HuH-7.5 (cell line): ENCODE measurements around the gene IGSF9B.

Source experiments
- DNase-seq: peaks from one replicate; pipeline ENCODE4 v3.0.0; 2011; ENCODE audit warnings: low spot score

The IGSF9B gene

DNA sequence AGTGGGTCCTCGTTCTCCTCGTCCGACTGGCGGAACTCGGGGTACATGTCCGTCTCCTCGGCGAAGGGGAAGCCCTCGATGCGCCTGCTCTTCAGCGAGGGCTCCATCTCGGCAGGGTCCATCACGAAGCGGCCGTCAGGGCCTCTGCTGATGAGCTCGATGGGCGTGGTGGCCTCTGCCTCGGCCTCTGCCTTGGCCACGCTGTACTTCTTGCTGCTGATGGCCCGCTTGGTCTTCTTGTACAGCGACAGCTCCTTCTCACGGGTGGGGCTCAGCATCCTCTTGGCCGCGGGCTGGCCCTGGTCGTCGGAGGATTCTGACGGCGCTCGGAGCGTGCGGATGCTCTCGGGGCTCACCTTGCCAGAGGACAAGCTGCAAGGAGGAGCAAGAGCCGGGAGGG, 35.7 kb downstream of the IGSF9B start:
- no peak for DNase-seq

DNA sequence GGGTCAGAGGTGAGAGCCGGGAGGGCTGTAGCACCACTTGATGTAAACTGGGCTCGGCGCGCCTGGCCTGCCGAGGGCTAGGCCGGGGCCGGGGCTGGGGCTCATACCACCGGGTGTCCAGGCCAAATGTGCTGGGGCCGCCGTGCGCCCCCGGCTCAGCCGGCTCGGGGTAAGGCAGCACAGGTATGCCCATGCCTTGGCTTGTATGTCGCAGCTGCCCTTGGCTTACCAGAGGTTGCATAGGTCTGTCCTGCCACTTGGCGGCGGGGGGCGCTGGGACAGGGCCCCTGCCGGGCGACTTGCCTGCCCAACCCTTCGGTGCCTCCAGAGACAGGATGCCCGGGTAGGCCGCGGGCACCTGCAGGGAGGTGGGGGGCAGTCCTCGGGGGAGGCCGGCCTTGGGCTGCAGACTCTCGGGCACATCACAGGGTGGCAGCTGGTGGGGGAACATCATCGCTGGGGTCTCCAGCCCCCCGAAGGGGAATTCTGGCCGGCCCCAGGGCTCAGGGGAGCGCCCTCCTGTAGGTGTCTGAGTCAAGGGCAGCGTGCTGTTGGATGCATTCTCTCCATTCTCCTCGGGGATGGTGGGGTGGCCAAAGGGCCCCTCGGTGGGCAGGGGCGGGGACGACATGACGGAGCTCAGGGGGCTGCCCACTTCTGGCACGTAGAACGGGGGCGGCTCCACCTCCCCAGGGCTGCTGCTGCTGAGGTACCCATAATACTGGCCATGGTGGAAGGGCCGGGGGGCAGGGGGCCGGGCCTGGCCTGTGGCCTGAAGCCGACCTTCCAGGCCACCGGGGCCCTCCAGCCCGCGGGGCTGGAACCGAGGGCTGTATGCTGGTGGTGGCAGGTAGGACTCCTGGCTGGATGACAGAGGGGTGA, 36.4 kb downstream of the IGSF9B start:
- DNase-seq, result no peak

DNA sequence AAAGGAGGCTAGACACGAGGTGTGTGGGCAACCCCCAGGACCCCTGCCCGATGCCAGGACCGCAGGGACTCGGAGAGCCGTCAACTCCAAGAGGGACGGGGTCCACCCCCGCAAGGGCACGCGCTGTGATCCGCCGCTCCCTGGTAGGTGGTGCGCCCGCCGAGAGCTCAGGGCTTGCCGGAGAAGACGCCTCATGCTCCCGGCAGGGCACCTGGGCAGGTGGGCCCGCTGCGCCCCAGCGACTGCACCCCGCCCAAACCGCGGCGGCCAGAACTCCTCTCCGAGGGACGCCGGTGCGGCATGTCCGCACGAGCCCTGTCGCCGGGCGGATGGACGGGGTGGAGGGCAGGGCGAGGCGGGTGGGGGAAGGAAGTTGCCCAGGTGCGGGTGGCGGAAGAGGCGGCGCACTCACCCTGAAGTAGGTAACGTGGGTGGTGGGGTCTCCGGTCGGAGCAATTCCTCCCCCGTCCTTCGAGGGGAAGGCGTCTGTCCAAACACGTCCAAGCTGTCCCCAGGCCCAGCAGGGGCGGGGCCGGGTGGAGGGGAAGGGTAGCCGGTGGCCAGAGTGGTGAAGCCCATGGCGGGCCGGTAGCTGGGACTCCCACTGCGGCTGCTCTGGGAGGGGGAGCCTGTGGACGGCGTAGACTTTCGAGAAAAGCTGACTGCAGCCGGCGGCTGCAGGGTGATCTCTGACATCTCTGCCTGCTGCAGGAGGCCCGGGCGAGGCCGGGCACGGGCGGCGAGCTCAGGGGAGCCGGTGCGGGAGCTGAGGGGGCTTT, 37.2 kb downstream of the IGSF9B start:
- DNase-seq, result no peak

DNA sequence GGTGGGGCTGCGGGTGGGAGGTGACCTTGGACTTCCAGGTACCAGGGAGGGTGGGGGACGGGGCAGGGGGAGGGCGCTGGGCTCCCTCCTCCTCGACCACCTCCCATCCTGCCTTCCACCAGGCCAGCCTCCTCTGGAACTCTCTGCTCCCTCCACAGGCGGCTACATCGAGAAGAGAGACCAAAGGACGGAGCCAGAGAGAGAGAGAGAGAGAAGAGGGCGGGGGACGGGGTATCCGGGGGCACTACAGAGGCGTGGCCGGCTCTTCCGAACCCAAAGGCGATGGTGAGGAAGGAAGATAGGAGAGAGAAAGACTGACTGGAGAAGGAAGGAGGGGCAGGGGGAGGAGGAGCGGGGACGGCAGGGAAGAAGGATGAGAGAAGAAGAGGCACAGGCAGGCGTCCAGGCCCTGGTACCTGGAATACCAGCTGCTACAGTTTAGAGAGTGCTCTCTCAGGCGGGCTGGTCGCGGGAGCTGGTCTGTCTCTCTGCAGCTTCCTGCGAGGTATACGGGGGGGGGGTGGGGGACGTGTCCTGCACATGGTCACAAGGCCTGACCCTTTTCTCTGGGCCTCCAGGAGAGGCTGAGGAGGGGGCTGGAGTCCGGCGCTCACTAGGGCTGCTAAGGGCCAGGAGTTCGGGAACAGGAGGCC, 38.0 kb downstream of the IGSF9B start:
- no peak for DNase-seq

DNA sequence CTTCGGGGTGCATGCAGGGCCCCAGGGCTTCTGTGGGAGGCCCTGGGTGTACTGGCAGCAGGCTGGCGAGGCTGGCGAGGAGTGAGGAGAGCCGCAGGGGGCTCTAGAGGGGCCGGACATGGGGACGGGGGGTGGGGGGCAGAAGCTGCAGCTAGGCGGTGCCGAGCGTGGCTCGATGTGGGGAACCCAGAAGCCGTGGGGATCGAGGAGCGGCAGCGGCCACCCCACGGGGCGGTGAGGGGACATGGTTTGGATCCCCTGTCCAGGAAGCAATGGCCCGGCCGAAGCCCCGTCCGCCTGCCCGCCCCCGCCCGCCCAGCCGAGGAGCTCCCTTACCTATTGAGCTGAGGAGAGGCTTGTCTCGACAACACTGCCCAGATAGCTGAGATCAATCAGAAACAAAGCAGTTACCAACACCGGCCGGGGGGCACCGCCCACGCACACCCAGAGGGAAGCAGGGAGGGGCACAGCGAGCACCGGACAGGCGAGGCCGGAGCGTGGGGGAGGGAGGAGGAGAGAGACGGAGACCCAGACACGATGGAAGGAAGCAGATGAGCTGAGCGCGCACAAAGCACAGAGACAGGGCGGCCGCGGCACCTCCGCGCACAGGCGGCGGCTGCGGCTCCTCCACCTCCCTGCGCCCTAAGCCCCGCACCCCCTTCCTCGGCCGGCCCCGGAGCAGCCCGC, 38.7 kb downstream of the IGSF9B start:
- DNase-seq, result no peak

DNA sequence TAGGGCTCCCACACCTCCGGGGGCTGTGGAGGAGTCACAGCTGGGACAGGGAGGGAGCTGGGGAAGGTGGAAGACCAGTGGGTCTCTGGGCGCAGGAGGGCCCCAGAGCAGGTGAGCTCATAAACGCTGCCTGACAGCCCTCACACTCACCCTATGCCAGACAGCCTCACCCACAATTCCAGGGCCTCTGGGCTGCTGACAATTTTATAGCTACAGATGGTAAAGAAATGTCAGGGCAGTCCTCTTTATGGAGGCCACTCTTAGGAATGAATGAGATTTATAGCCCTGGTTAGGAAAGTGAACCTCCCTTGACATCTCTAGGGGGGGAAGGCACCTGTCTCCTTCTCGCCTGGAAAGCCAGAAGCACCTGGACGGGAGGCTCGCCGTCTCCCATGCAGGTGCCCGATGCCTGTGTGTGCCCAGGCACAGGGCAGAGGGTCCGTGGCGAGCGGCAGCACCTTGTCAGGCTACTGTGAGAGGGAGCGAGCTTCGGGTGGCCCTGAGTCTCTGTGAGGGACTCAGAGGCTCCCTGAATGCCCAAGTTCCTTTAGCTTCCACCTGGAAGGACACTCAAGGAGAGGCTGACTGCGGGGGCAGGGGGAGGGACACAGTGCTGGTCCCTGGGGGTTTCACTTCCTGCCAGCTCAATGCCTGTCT, 39.9 kb downstream of the IGSF9B start:
- no peak for DNase-seq

DNA sequence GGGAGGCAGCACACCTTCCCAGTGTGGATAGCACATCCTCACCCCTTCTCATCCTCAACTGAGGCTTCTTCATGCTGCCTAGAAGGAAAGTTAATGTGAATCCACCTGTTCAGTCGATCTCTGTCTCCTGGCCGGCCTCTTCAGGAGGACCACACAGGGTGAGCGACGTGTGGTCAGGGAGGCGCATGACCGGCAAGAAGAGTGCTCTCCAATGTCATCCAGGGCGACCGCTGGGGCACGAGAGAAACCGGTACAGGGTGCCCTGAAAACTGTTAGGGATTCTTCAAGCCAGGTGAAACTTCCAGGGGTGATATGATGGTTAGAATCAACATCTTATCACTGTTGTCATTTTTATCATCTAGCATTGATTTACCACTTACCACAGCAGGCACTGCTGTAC, 43.0 kb downstream of the IGSF9B start:
- no peak for DNase-seq

DNA sequence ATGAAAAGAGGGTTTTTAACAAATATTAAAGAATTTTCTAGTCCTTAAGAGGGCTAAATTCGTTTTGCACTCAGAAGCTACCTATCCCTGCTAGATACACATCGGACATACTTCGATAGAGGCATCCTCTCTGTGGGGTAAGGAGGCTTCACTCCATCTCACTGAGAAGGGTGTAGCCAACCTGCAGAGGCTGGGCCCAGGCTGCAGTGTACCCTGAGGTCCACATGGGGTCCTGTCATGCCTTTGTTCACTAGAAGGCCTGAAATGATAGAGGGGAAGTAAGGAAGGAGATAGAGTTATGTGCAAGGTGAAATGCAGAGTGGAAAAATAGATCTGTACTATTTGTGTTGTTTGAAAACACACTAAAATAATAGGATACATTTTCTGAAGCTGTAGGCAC, 45.6 kb downstream of the IGSF9B start:
- DNase-seq, result no peak

DNA sequence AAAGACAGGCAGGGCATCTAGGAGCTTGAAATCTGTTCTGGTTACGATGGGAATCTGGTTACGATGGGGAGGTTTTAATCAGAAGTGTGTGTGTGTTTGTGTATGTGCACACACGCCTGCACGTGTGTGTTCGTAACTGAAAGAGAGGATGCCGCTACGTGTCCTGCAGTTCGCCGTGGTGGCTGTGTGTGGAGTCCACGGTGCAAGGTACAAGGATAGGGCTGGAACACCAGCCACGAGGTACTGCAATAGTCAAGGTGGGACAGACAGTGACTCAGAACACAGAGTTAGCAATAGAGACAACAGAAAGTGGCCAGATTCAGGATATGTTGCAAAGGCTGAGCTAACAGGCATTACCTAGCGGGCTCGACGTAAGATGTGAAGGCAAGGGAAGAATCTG, 46.7 kb downstream of the IGSF9B start:
- DNase-seq, result no peak

DNA sequence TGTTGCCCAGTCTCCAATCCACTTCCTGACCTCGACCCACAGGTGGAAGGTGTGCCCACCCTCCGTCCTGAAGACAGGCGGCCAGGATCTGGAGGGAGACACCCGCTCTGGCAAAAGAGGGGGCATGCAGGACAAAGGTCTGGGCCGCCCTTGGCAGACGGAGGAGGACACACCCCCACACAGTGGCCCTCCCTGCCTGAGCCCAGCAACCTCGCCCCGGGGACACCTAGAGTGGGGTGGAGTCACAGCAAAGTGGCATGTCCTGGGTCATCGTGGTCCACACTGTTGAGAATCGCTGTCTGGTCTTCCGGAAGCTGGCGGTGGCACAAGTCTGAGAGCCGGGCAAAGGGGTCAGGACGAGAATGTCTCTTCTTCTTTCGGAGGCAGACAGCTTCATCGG, 47.9 kb downstream of the IGSF9B start:
- no peak for DNase-seq

DNA sequence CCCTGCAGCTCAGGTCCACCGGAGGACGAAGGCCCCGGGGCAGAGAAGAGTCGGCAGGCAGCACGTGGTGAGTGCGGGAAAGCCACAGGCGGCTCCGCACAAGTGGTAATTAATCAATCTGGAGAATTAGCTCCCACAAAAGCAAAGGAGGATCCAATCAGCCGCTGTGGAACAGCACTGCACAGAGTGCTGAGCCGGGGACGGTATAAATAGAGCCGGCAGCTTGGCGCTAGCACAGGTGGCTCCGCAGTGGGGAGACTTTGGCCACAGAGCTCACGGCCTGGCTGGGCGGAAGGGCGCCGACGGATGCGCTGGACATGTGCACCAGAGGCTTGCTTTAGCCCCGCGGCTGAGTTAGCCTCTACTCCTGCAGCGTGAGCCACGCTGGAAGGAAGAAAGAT, 48.9 kb downstream of the IGSF9B start:
- DNase-seq, result no peak

DNA sequence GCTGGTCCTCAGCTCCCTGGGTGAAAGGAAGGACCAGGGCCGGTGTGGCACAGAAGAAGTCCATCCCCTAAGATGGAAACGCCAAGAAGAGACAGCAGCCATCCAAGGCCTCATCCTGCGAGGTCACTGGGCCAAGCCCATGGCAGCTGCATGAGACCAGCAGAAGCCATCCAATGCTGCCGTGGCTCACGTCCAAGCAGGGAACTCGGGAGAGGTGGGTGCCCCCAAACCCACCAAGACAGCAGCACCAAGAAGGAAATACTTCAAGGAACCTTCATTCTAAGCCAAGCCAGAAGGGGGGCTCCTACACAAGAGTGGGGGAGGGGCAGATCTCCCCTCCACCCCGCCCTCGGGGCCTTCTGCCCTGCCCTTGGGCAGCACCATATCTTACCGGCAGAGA, 49.6 kb downstream of the IGSF9B start:
- no peak for DNase-seq

DNA sequence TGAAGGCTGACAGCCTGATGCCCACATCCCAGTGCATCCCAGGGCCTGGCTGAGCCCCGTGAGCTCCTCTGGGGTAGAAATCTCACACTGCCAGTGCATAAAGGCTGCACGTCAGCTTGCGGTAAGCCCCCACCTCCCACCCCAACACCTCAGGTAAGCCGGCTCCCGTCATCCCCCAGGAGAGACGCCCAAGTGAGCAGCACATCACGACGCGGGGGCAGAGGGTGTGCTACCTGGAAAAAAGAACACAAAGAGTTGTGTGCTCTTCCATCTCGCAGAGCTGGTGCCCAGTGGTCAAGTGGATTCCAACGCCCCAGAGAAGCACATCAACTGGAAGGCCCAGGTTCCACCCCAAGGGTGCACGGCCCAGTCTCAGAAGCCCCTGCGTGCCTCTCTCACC, 50.0 kb downstream of the IGSF9B start:
- no peak for DNase-seq

DNA sequence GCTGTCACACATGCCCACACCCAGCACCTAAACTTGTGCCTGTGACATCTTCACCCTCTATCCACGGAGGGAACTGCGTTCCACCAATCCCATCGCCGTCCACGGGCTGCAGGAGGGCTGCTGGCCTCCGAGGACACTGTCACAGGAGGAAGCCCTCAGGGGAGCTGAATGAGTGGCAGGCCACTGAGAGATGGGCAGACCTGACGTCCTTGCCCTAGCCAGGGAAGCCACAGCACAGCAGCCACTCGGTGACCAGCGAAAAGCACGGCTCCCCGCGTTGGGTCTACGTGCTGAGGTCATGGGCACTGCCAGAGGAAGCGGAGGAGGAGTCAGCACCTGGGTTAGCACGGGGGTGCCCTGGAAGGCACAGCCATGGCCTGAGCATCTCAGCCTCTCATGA, 50.5 kb downstream of the IGSF9B start:
- no peak for DNase-seq

DNA sequence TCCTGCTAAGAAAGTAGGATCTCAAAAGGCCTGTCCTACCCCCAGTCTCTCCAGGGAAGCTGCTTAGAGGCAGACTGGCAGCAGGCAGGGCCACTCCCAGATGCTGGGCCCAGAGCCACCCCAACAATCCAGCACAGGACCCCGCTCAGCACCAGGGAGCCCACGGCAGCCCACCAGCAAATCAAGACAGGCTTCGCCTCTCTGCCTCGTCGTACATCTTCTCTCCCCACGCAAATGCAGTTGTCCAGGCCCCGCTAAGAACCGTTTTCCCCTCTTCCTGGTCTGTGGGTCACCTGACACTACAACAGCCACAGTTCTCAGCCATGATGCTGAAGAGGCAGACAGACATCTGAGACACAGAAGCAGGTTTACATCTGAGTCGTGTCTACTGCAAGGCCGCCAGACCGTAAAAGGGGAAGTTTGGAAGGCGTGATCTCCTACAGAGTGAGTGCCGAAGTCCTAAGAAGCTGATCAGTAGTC, 51.1 kb downstream of the IGSF9B start:
- DNase-seq, result no peak

DNA sequence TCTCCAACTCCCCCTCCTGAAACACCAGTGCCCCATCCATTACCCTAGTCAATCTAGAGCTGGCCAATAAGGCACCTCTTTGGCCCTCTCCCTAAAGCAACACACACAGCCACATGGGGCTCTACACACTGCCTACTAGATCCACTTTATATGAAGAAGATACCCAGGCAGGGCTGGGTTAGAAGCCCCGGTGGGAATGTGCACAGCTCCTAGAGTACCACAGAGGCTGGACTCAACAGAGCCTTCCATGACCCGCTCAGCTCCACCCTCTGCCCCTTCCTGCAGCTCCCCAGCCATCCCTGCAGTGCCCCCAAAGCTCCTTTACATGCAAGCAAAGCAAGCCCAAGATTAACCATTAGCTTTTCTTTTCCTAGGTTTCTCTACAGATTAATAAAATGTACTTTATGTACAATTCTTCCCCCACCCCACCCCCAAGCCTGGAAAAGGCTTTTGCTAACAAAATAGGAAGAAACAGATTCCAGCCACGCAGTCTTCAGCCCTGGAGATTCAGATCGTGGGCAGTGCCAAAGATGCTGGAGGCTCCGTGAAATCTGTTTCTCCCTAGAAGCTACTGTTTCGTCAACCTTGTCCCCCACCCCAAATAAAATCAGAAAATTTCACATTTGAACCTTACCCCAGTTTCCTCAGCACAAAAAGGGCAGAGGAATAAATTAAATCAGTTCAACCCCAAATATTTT, 51.8 kb downstream of the IGSF9B start:
- no peak for DNase-seq

DNA sequence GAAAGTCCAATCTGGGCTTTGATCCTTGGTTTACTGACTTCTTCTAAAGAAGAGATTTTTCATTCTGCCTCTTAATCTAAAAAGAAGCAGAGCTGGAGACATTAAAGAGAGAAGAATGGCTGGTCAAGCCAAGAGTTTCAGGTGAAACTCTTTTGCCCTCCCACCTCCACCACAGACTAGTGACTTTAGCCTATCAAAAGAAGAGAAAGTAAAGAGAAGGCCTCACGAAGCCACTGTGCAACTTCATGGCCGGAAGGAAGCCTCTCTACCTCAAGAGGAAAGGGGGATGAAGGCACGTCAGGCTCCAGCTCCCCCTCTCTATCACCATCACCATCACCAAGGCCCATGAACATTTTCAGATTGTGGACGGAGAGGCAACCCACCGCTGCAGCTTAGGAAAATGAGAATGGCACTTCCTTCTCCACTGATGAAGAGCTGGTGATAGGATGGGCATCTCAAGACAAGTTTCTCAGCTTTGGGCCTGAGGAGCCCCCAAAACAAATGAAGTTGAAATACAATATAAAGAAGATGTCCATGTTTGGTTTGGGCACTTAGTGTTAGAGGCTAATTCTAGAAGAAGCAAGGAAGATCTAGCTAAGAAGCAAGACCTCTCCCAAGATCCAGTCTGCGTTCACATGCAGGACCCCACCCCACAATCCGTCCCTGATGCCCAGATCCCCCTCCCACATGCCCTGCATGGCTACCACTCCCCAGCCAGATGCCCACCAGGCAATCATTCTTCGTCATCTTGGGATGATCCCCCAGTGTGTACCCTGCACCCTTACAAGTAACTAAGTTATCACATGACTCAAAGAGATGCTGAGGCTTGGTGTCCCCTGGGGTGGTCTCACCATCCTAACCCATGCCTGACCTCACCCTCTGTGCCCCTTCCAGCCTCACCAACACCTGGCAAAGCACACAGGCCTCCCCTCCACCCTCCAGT, 52.6 kb downstream of the IGSF9B start:
- no peak for DNase-seq

DNA sequence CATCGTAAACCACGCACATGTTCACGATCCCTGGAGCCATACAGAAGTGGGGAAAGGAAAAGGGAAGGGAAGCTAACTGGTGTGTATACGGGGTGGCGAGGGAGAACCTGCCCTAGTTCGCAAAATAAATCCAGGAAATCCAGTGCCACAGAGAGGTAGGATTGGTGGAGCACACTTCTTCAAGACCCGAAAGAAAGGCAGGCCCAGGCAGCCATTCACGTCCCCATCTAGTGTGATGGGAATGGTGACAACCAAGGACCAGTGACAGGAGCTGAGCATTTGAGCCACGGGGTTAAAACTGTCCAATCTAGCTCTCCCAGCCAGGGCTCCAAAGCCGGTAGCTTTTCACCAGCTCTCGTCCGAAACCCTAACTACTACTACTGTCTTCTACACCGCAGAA, 53.7 kb downstream of the IGSF9B start:
- no peak for DNase-seq

DNA sequence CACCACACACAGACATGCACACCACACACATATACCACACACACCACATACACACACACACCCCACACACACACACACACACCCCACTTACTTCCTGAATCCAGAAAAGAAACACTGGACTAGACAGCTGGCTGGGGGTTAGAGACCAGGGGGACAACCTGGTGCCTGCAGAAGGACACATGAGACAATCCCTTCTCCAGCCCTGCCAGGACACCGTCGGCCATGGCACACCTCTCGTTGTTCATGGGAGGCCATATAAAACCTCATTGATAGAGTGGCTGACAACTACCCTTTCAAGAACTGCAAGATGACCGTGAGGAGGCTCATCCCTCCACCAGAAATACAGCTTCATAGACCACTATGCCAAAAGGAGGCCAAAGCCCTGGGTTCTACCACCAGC, 54.3 kb downstream of the IGSF9B start:
- DNase-seq, result no peak

DNA sequence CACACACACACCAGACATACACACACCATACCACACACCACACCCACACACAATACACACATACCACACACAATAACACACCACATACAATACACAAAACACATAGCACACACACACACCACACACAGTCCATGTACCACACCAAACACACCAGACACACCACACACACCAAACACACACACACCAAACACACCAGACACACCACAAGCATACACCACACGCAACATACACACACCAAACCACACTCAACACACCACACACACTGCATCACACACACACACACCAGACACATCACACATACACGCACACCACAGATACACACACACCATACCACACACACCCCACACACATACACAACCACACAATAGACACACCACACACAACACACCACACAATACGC, 54.8 kb downstream of the IGSF9B start:
- no peak for DNase-seq
